ENCODE data around the gene LCP2. TPM values are rescaled to one million over a fixed set of nuclear protein-coding genes. Genes with fewer than 3 reads are reported as not detected.
A peak's percentile ranks its signal among the peaks of the same experiment; 100 is the strongest.

LCP2 gene
- total RNA-seq, 2 donors from 2014 or later, result 1.6 to 2.6 TPM

DNA sequence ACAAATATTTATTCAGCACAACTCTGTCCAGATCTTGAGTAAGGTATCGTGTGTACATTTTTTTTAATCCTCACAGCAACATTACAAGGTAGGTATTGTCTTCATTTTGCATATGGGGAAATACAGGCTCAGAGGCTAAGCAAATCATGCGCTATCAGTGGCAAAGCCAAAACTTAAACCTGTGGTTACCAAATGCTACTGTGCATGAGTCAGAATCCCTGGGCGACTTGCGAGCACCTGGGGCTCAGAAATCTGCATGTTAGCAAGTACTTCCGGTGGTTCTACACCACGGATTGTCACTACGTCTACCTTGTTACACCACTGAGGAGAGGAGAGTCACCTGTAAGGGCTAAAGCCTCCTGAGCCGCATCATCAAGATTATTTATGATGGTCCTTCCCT, 43.5 kb downstream of the LCP2 start:
- H3K4me1 ChIP-seq, result no peaks in the 10 kb centered on the region
- H3K4me3 ChIP-seq, result no peak overlapping the region
- intact Hi-C loops (cut with DNase I), result no loop called here
- H3K9me3 ChIP-seq, result no peaks in the 10 kb centered on the region
- no peaks in the 10 kb centered on the region for H3K27me3 ChIP-seq
- no peak for TF ChIP-seq POLR2A (IDR thresholded peaks at IDR 0.05)
- TF ChIP-seq, protein P1, sequence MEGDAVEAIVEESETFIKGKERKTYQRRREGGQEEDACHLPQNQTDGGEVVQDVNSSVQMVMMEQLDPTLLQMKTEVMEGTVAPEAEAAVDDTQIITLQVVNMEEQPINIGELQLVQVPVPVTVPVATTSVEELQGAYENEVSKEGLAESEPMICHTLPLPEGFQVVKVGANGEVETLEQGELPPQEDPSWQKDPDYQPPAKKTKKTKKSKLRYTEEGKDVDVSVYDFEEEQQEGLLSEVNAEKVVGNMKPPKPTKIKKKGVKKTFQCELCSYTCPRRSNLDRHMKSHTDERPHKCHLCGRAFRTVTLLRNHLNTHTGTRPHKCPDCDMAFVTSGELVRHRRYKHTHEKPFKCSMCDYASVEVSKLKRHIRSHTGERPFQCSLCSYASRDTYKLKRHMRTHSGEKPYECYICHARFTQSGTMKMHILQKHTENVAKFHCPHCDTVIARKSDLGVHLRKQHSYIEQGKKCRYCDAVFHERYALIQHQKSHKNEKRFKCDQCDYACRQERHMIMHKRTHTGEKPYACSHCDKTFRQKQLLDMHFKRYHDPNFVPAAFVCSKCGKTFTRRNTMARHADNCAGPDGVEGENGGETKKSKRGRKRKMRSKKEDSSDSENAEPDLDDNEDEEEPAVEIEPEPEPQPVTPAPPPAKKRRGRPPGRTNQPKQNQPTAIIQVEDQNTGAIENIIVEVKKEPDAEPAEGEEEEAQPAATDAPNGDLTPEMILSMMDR (IDR thresholded peaks at IDR 0.05), result no peak
- peak overlapping the region in 1 of 4 donors; percentile 47 for H3K27ac ChIP-seq
- no peaks in the 10 kb centered on the region for H3K36me3 ChIP-seq (replicated peaks in 1 of 2; ENCODE audit: insufficient read depth in 1 of 2, low read depth in 2 of 2)
- DNase-seq (peak in 1 of 4 donors; percentile 44), ATAC-seq (peak; percentile 71)
- WGBS, 2 donors, result 26 to 30% methylated on average over 8 of the region's 8 CpGs

DNA sequence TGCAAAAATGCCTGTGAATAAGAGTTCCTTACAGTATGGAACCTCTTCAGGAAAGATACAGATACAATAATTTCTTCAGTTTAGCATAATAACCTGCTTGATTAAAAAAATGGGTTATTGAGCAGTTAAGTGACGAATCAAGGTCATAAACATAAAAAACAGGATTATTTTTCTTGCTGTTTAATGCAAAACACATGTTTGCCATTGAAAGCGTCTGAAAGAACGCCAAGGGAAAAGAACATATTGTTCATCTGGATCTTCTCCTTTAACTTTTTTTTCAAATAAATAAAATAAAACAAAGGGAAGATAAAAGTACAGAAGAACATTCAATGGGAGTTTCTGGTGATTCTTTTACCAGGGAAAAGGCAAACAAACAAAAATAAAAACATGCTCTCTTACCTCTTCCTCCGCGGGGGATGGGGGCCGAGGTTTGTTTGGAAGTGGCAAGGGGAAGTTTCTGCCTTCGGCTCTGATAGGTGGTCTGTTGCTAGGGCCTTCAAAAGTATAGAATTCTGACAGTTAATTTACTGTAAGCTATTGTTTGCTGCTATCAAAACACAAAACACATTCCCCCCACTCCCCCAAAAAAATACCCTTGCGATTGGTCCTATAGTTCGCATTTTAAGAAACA, 44.7 kb downstream of the LCP2 start:
- TF ChIP-seq POLR2A (IDR thresholded peaks at IDR 0.05), result no peak
- no peaks in the 10 kb centered on the region for H3K9me3 ChIP-seq
- H3K4me3 ChIP-seq, result no peak overlapping the region
- ATAC-seq (no peak), DNase-seq (no peak)
- H3K27ac ChIP-seq, result no peak overlapping the region
- no peaks in the 10 kb centered on the region for H3K27me3 ChIP-seq
- H3K4me1 ChIP-seq, result no peaks in the 10 kb centered on the region
- 33 to 43% methylated on average over 9 of the region's 9 CpGs for WGBS, 2 donors
- no peaks in the 10 kb centered on the region for H3K36me3 ChIP-seq (replicated peaks in 1 of 2; ENCODE audit: insufficient read depth in 1 of 2, low read depth in 2 of 2)
- intact Hi-C loops (cut with DNase I), result no loop called here

DNA sequence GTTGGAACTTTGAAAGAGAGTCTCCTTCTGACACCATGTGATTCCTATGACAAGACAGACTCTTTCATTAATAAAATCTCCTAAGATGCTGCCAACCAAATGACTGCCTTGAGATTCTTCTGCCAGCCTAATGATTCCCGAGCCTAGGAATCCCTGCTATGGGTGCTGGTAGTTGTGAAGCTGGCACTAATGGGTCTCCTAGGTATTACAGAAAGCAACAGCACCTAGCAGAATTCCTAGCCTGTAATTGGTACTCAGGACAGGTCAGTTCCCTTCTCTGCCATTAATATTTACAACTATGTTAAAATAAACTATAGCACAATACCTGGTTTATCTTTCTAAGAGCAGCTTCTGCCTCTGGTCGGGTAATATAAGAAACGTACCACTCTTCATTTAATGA, 45.5 kb downstream of the LCP2 start:
- no peak overlapping the region for H3K4me3 ChIP-seq
- no peak for ATAC-seq
- WGBS, 2 donors, result 37 to 46% methylated on average over 3 of the region's 3 CpGs
- intact Hi-C loops (cut with DNase I), result no loop called here
- H3K27ac ChIP-seq, result no peak overlapping the region
- no peaks in the 10 kb centered on the region for H3K4me1 ChIP-seq
- no peaks in the 10 kb centered on the region for H3K36me3 ChIP-seq (replicated peaks in 1 of 2; ENCODE audit: insufficient read depth in 1 of 2, low read depth in 2 of 2)
- DNase-seq, result no peak
- no peaks in the 10 kb centered on the region for H3K27me3 ChIP-seq
- no peak for TF ChIP-seq POLR2A (IDR thresholded peaks at IDR 0.05)
- TF ChIP-seq, protein P1 (IDR thresholded peaks at IDR 0.05), result no peak
- H3K9me3 ChIP-seq, result no peaks in the 10 kb centered on the region

DNA sequence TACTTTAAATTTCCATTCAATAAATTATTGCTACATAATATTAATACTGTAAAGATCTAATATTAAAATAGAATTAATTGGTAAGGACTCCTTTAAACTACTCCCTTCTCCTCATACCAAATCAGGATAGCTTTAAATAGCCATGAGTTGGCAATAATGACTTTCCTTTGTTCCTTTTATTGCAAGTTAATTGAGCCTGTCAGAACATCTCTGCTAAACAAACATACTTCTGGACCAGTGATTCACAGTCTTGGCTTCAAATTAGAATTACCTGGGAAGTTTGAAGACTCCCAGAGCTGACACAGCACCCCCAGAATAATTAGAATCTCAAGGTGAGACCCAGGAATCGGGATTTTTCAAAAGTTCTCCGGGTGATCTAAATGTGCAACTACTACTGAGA, 46.1 kb downstream of the LCP2 start:
- WGBS, 2 donors, result 55 to 75% methylated on average over 2 of the region's 2 CpGs
- ATAC-seq (no peak), DNase-seq (no peak)
- no peaks in the 10 kb centered on the region for H3K4me1 ChIP-seq
- no peak overlapping the region for H3K4me3 ChIP-seq
- TF ChIP-seq, protein P1 (IDR thresholded peaks at IDR 0.05), result no peak
- TF ChIP-seq POLR2A (IDR thresholded peaks at IDR 0.05), result no peak
- intact Hi-C loops (cut with DNase I), result no loop called here
- no peak overlapping the region for H3K27ac ChIP-seq
- no peaks in the 10 kb centered on the region for H3K27me3 ChIP-seq
- no peaks in the 10 kb centered on the region for H3K9me3 ChIP-seq
- no peaks in the 10 kb centered on the region for H3K36me3 ChIP-seq (replicated peaks in 1 of 2; ENCODE audit: insufficient read depth in 1 of 2, low read depth in 2 of 2)

DNA sequence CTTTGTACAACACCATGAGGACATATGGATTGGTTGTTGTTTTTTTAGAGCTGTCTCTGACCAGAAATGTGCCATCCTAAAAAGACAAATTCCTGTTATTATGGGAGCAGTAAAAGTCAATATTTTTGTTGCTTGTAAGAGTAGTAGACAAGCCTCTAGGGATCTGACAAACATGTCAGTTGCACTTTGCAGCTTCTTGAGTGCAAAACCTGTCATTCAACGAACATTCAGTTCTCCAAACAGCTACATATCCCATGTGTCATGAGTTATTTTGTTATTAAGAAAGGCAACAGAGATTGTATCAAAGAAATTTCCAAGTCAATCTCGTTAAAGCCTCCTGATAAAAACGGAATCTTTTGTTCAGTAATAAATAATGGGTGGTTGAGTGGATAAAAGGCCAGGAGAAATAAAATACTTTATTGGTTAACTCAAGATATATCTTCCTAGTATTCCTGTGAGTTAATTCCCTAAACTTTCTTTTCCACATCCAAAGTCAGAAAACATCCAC, 46.7 kb downstream of the LCP2 start:
- no peaks in the 10 kb centered on the region for H3K4me1 ChIP-seq
- no peak overlapping the region for H3K4me3 ChIP-seq
- no peaks in the 10 kb centered on the region for H3K9me3 ChIP-seq
- TF ChIP-seq, protein P1 (IDR thresholded peaks at IDR 0.05), result no peak
- TF ChIP-seq POLR2A (IDR thresholded peaks at IDR 0.05), result no peak
- no peak overlapping the region for H3K27ac ChIP-seq
- ATAC-seq (no peak), DNase-seq (no peak)
- 45% methylated on average over 3 of the region's 3 CpGs for WGBS, 2 donors
- intact Hi-C loops (cut with DNase I), result no loop called here
- no peaks in the 10 kb centered on the region for H3K36me3 ChIP-seq (replicated peaks in 1 of 2; ENCODE audit: insufficient read depth in 1 of 2, low read depth in 2 of 2)
- H3K27me3 ChIP-seq, result no peaks in the 10 kb centered on the region
